HEK293T (cell line): ENCODE data around the gene CNDP1.

Source experiments
- CTCF ChIA-PET: fragments of 350-600 bp; formaldehyde crosslinking; extraction: SDS; loops from one replicate; lab custom pipeline; 2021; ENCODE audit warnings: antibody characterized with exemption, inconsistent platforms; lab: Yijun Ruan, JAX
- POLR2A ChIA-PET: fragments of 350-600 bp; formaldehyde crosslinking; extraction: SDS; loops from one replicate; lab custom pipeline; 2020; ENCODE audit warnings: antibody characterized with exemption, inconsistent platforms; lab: Yijun Ruan, JAX
- DNase-seq: peaks from one replicate; pipeline ENCODE4 v3.0.0; 2012; ENCODE audit warnings: mixed read lengths; ENCODE audit errors: extremely low spot score
- ARNT ChIP-seq: fragments of 450-650 bp; IDR thresholded peaks from 2 replicates; pipeline ENCODE4 v1.6.1; 2017; ENCODE audit warnings: mild to moderate bottlenecking
- BHLHE40 ChIP-seq: fragments of 450-650 bp; IDR thresholded peaks from 2 replicates; pipeline ENCODE4 v1.6.1; 2016; ENCODE audit warnings: mild to moderate bottlenecking, moderate library complexity, borderline replicate concordance
- CTBP1 ChIP-seq: fragments of 450-650 bp; IDR thresholded peaks from 2 replicates; pipeline ENCODE4 v1.6.1; 2016; ENCODE audit warnings: borderline replicate concordance
- ELF4 ChIP-seq: fragments of 450-650 bp; IDR thresholded peaks from 2 replicates; pipeline ENCODE4 v1.6.1; 2017; ENCODE audit warnings: antibody characterized with exemption
- FOXA1 ChIP-seq: fragments of 450-650 bp; IDR thresholded peaks from 2 replicates; pipeline ENCODE4 v1.6.1; 2016; ENCODE audit warnings: mild to moderate bottlenecking
- FOXK2 ChIP-seq: fragments of 450-650 bp; IDR thresholded peaks from 2 replicates; pipeline ENCODE4 v1.6.1; 2016; ENCODE audit warnings: mild to moderate bottlenecking
- FOXM1 ChIP-seq: fragments of 450-650 bp; IDR thresholded peaks from 2 replicates; pipeline ENCODE4 v1.6.1; 2017; ENCODE audit warnings: mild to moderate bottlenecking, borderline replicate concordance
- HDGF ChIP-seq: fragments of 450-650 bp; IDR thresholded peaks from 2 replicates; pipeline ENCODE4 v1.6.1; 2017; ENCODE audit warnings: antibody characterized with exemption, borderline replicate concordance
- L3MBTL2 ChIP-seq: fragments of 450-650 bp; conservative IDR thresholded peaks from 2 replicates; pipeline ENCODE4 v1.6.1; 2016; ENCODE audit warnings: mild to moderate bottlenecking
- LEF1 ChIP-seq: fragments of 450-650 bp; IDR thresholded peaks from 2 replicates; pipeline ENCODE4 v1.6.1; 2017; ENCODE audit warnings: mild to moderate bottlenecking, borderline replicate concordance
- NFRKB ChIP-seq: fragments of 450-650 bp; IDR thresholded peaks from 2 replicates; pipeline ENCODE4 v1.6.1; 2016; ENCODE audit warnings: mild to moderate bottlenecking, moderate library complexity
- SP1 ChIP-seq: fragments of 450-650 bp; IDR thresholded peaks from 2 replicates; pipeline ENCODE4 v1.6.1; 2017
- SUZ12 ChIP-seq: fragments of 450-650 bp; IDR thresholded peaks from 2 replicates; pipeline ENCODE4 v1.6.1; 2016; ENCODE audit warnings: mild to moderate bottlenecking
- TARDBP ChIP-seq: fragments of 450-650 bp; IDR thresholded peaks from 2 replicates; pipeline ENCODE4 v1.6.1; 2016
- ZNF384 ChIP-seq: fragments of 450-650 bp; IDR thresholded peaks from 2 replicates; pipeline ENCODE4 v1.6.1; 2016
- TF ChIP-seq, protein P1 (sequence below): fragments of 450-650 bp; IDR thresholded peaks from 2 replicates; pipeline ENCODE4 v1.6.1; 2016

CNDP1 gene

GRCh38 chr18:74503137-74503536, 31.2 kb upstream of the CNDP1 start:
- no peak for DNase-seq
- ChIA-PET POLR2A (no interaction called here), CTCF (no interaction called here)
- TF ChIP-seq L3MBTL2 (no peak), CTBP1 (no peak), LEF1 (no peak), SP1 (no peak), FOXK2 (no peak), NFRKB (no peak), SUZ12 (no peak), BHLHE40 (no peak), ARNT (no peak), ELF4 (no peak), HDGF (no peak), TARDBP (no peak), FOXM1 (no peak)

DNA sequence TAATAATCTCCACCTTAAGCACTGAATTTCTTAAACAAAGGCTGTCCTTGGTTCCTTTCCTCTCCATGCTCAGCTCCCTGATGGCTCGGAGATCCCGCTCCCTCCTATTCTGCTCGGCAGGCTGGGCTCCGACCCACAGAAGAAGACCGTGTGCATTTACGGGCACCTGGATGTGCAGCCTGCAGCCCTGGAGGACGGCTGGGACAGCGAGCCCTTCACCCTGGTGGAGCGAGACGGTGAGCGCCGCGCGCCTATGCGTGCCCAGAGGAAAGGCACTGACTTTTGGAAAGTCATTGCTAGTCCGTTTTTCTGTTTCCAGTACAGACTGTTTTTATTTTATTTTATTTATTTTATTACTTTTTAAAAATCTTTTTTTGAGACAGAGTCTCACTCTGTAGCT, 28.5 kb upstream of the CNDP1 start:
- DNase-seq: no peak
- POLR2A ChIA-PET: no interaction called here
- CTCF ChIA-PET: no interaction called here
- TF ChIP-seq CTBP1 (no peak), BHLHE40 (no peak), FOXM1 (no peak), TARDBP (no peak), SUZ12 (no peak), FOXA1 (no peak), ELF4 (no peak), NFRKB (no peak), SP1 (no peak), LEF1 (no peak), L3MBTL2 (no peak), ARNT (no peak), ZNF384 (no peak), HDGF (no peak), FOXK2 (no peak)
- TF ChIP-seq, protein P1, sequence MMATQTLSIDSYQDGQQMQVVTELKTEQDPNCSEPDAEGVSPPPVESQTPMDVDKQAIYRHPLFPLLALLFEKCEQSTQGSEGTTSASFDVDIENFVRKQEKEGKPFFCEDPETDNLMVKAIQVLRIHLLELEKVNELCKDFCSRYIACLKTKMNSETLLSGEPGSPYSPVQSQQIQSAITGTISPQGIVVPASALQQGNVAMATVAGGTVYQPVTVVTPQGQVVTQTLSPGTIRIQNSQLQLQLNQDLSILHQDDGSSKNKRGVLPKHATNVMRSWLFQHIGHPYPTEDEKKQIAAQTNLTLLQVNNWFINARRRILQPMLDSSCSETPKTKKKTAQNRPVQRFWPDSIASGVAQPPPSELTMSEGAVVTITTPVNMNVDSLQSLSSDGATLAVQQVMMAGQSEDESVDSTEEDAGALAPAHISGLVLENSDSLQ: no peak

DNA sequence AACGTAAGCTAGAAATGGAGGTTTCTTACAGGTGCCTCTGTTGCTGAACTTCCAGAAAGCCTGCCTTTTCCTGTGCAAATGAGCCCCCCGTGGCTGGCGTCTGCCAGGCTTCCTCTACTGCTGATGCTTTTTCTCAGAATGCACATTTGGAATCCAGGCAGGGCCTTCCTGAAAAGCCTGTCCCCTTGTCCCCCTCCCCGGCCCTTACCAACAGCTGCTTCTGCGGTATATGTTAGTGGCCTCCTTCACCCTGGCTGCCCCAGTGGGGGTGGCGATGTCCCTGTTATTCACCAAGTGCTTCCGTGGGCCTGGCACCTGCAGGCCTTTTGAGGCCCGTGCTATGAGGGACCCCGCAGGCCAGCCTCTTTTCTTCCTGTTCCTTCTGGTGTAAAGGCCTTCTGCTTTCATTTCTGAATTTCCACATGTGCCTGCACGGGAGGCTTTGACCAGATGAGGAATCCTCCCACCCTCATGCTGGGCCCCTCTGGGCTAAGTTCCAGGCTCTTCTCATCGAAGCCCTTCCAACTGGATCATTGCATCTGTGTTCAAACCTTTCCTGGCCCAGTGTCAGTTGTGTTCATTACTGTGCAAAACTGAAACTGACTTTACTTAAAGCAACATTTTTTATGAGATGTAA, 27.7 kb upstream of the CNDP1 start:
- DNase-seq: no peak
- TF ChIP-seq NFRKB: no peak
- TF ChIP-seq ELF4: no peak
- TF ChIP-seq FOXA1: no peak
- TF ChIP-seq ARNT: no peak
- TF ChIP-seq FOXK2: no peak
- TF ChIP-seq TARDBP: no peak
- TF ChIP-seq CTBP1: no peak
- no peak for TF ChIP-seq ZNF384
- no peak for TF ChIP-seq SP1
- TF ChIP-seq BHLHE40: no peak
- TF ChIP-seq, protein P1: no peak
- TF ChIP-seq FOXM1: no peak
- no peak for TF ChIP-seq HDGF
- TF ChIP-seq LEF1: no peak
- TF ChIP-seq SUZ12: no peak
- TF ChIP-seq L3MBTL2: no peak
- POLR2A ChIA-PET: no interaction called here
- CTCF ChIA-PET: no interaction called here

DNA sequence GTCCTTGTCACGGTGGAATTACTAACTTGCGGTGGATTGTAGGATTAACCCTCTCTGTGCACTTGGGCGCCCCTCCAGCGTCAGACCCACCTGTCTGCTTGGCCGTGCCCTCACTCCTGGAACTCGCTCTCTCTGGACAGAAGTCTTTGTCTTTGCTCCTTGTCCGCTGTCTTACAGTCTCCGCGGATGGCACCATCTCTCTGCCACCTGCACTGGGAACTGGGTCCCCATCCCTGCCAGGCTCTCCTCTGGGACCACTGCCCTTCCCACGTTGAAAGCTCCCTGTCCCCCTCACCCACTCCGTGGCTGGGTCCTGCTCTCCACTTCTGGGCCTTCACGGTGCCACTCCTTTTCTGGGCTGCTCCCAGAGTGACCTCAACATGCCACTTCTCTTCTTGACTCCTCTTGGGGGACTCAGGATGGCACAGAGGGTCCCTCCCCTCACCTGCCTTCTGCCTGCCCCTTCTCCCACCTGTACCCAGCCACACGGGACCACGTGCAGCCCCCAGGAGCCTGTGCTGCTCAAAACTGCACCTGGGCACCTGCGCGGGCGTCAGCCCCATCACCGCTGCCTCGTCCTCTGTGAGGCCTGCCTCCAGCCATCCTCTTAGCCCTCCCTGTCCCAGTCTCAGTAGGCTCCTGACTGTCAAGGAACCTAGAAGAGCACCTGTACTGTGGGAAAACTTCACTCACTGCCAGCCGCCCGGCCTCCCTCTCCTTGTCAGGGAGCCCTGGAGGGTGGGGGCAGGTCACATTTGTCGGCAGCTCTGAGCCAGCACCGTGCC, 27.0 kb upstream of the CNDP1 start:
- CTCF ChIA-PET: no interaction called here
- DNase-seq: no peak
- TF ChIP-seq L3MBTL2: no peak
- TF ChIP-seq BHLHE40: no peak
- TF ChIP-seq HDGF: no peak
- no peak for TF ChIP-seq ARNT
- no peak for TF ChIP-seq SP1
- no peak for TF ChIP-seq FOXM1
- TF ChIP-seq NFRKB: no peak
- no peak for TF ChIP-seq LEF1
- TF ChIP-seq, protein P1: no peak
- no peak for TF ChIP-seq SUZ12
- no peak for TF ChIP-seq FOXA1
- POLR2A ChIA-PET: no interaction called here

DNA sequence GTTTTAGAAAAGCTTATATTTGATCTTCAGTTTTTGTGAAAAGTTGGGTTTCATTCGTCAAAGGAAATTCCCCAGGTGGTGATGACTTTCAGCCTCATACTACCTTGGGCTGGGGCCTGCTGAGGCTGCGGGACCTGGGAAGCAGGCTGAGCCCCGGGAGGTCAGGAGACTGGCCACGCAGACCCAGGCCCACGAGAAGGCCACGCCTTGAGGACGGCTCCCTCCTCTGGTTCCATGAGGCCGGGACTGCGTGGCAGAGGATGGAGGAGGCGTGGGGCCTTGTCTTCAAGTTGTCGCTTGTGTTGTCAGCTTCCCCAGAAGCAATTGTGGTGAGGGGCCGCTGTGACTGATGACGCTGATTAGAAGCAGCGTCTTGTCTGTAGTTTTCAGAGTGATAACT, 26.4 kb upstream of the CNDP1 start:
- POLR2A ChIA-PET: no interaction called here
- CTCF ChIA-PET: no interaction called here
- TF ChIP-seq L3MBTL2: no peak
- TF ChIP-seq FOXA1: no peak
- no peak for TF ChIP-seq SP1
- no peak for TF ChIP-seq ARNT
- no peak for TF ChIP-seq ZNF384
- no peak for TF ChIP-seq NFRKB
- no peak for TF ChIP-seq ELF4
- no peak for TF ChIP-seq BHLHE40
- no peak for TF ChIP-seq FOXK2
- no peak for TF ChIP-seq FOXM1
- no peak for TF ChIP-seq SUZ12
- DNase-seq: no peak
